ENCODE data around the gene PATJ.
"Not testable (repeated sequence)": the region's sequence is repeated elsewhere in the genome, so short reads cannot be mapped to it uniquely, and the experiment has no call there.

PATJ gene

GRCh38 chr1:61782771-61783170, 40.5 kb downstream of the PATJ start:
- no peak for TF ChIP-seq CTCF (IDR thresholded peaks at IDR 0.05; ENCODE audit: low read depth, low read length)
- DNase-seq (ENCODE audit: extremely low read depth, low read depth): no peak

- DNase-seq (ENCODE audit: extremely low read depth, low read depth): no peak
- no peak for TF ChIP-seq CTCF (IDR thresholded peaks at IDR 0.05; ENCODE audit: low read depth, low read length)
Observed at GRCh38 chr1:61784726-61785125, 42.4 kb downstream of the PATJ start.

- no peak for DNase-seq (ENCODE audit: extremely low read depth, low read depth)
- no peak for TF ChIP-seq CTCF (IDR thresholded peaks at IDR 0.05; ENCODE audit: low read depth, low read length)
Observed at GRCh38 chr1:61790837-61791236, 48.6 kb downstream of the PATJ start.

- no peak for TF ChIP-seq CTCF (IDR thresholded peaks at IDR 0.05; ENCODE audit: low read depth, low read length)
- no peak for DNase-seq (ENCODE audit: extremely low read depth, low read depth)
Observed at GRCh38 chr1:61797045-61797755, 54.9 kb downstream of the PATJ start.

GRCh38 chr1:61801047-61801446, 58.8 kb downstream of the PATJ start:
- DNase-seq (ENCODE audit: extremely low read depth, low read depth): not testable (repeated sequence)

GRCh38 chr1:61807606-61808140, 65.4 kb downstream of the PATJ start:
- TF ChIP-seq CTCF (IDR thresholded peaks at IDR 0.05; ENCODE audit: low read depth, low read length): no peak
- peak; percentile 35 for DNase-seq (ENCODE audit: extremely low read depth, low read depth)

GRCh38 chr1:61808321-61808720, 66.0 kb downstream of the PATJ start:
- TF ChIP-seq CTCF (IDR thresholded peaks at IDR 0.05; ENCODE audit: low read depth, low read length): no peak
- DNase-seq (ENCODE audit: extremely low read depth, low read depth): no peak

- DNase-seq (ENCODE audit: extremely low read depth, low read depth): no peak
- no peak for TF ChIP-seq CTCF (IDR thresholded peaks at IDR 0.05; ENCODE audit: low read depth, low read length)
Observed at GRCh38 chr1:61808968-61809367, 66.7 kb downstream of the PATJ start.

Data from AG09319 (cell line).